DOHH2 (cell line): ENCODE results near the gene LRRC10B.

Source experiments
- H3F3A ChIP-seq: fragments of 200-600 bp; sonication (generic), shearing (Covaris generic); 2 replicates; pipeline ENCODE4 v1.6.0; 2016; ENCODE audit warnings: antibody characterized with exemption, mild to moderate bottlenecking; ENCODE audit not compliant: control insufficient read depth, insufficient read depth
- H3K27ac ChIP-seq: fragments of 200-600 bp; sonication (generic); 2 replicates; pipeline ENCODE4 v1.5.1; 2014; ENCODE audit warnings: low read depth, mild to moderate bottlenecking, low read length, moderate library complexity
- H3K27me3 ChIP-seq: fragments of 200-600 bp; sonication (generic); 2 replicates; pipeline ENCODE4 v1.6.1; 2014; ENCODE audit warnings: mild to moderate bottlenecking, low read length, mixed read lengths; ENCODE audit not compliant: control insufficient read depth
- H3K36me3 ChIP-seq: fragments of 200-600 bp; sonication (generic); 2 replicates; pipeline ENCODE4 v1.6.1; 2014; ENCODE audit warnings: mild to moderate bottlenecking, low read length, moderate library complexity, mixed read lengths; ENCODE audit not compliant: control insufficient read depth
- H3K4me1 ChIP-seq: fragments of 200-600 bp; sonication (generic); 2 replicates; pipeline ENCODE4 v1.6.1; 2014; ENCODE audit warnings: mild to moderate bottlenecking, low read length, mixed read lengths; ENCODE audit not compliant: control insufficient read depth
- H3K4me2 ChIP-seq: fragments of 200-600 bp; sonication (generic); 2 replicates; pipeline ENCODE4 v1.6.0; 2014; ENCODE audit warnings: mild to moderate bottlenecking, low read length, moderate library complexity
- H3K4me3 ChIP-seq: fragments of 200-600 bp; sonication (generic); 2 replicates; pipeline ENCODE4 v1.5.1; 2014; ENCODE audit warnings: mild to moderate bottlenecking, low read length, mixed read lengths
- H3K79me2 ChIP-seq: fragments of 200-600 bp; sonication (generic); 2 replicates; pipeline ENCODE4 v1.6.1; 2014; ENCODE audit warnings: mild to moderate bottlenecking, low read length, mixed read lengths; ENCODE audit not compliant: control insufficient read depth
- H3K9me2 ChIP-seq: fragments of 200-600 bp; sonication (generic); replicated peaks from 2 replicates; pipeline ENCODE4 v1.6.1; 2014; ENCODE audit warnings: mild to moderate bottlenecking, low read length, mixed read lengths; ENCODE audit not compliant: control insufficient read depth
- H3K9me3 ChIP-seq: fragments of 200-600 bp; sonication (generic); 2 replicates; pipeline ENCODE4 v1.6.1; 2014; ENCODE audit warnings: antibody characterized with exemption, low read length, mixed read lengths; ENCODE audit not compliant: control insufficient read depth, insufficient read depth
- H4K20me1 ChIP-seq: fragments of 200-600 bp; sonication (generic); 2 replicates; pipeline ENCODE4 v1.6.0; 2014; ENCODE audit warnings: low read depth, mild to moderate bottlenecking, antibody characterized with exemption, low read length, moderate library complexity; ENCODE audit not compliant: control insufficient read depth, insufficient read depth
- EZH2phosphoT487 ChIP-seq: fragments of 200-600 bp; sonication (generic); IDR thresholded peaks from 2 replicates; pipeline ENCODE4 v1.6.1; 2017; ENCODE audit warnings: borderline replicate concordance, mild to moderate bottlenecking, antibody characterized with exemption, low read length, moderate library complexity, mixed read lengths
- TF ChIP-seq, protein P1 (sequence below): fragments of 200-600 bp; sonication (generic); IDR thresholded peaks from one replicate; pipeline ENCODE4 v1.5.1; 2014; ENCODE audit warnings: antibody characterized with exemption, mild to moderate bottlenecking, low read depth, low read length; ENCODE audit not compliant: poor library complexity, severe bottlenecking

The LRRC10B gene

DNA sequence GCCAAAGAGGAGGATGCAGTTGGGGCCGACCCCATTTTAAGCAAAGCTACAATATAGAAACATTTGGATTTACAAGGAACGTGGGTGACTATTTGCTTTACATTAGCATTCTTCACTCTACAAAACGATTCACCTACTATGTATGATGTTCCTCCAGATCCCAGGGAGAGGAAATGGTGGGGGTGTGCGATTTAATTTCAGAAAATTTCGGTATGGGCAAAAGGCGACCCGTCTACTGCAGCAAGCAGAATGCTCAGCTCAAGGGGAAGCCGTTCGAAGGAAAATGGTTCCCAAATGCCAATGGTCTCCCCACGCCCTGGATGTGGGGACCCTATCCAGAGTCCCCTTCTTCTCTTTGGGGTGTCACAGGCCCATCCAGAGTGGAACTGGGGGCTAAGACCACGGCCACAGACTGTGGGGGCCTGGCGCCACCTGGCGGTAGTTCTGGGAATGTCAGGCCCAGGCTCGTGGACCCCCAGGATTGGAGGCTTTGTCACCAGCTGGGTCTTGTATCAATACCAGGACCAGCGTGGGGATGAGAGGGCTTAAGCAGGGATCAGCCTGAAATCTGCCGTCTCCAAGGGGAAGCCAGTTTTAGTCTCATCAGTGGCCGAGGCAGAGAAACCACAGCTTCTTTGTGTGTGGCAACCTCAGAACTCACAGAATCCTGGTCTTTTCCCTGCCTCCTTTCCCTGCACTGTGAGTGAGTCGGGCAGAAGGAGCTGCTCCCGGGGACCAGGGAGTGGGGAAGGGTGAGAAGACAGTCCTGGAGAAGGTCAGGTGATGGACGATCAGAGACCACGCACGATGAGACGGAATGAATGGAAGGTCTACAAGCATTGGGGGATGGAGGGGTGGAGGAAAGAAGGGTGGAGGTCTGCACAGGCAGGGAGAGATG is 8.4 kb downstream of the LRRC10B start:
- TF ChIP-seq, protein P1, sequence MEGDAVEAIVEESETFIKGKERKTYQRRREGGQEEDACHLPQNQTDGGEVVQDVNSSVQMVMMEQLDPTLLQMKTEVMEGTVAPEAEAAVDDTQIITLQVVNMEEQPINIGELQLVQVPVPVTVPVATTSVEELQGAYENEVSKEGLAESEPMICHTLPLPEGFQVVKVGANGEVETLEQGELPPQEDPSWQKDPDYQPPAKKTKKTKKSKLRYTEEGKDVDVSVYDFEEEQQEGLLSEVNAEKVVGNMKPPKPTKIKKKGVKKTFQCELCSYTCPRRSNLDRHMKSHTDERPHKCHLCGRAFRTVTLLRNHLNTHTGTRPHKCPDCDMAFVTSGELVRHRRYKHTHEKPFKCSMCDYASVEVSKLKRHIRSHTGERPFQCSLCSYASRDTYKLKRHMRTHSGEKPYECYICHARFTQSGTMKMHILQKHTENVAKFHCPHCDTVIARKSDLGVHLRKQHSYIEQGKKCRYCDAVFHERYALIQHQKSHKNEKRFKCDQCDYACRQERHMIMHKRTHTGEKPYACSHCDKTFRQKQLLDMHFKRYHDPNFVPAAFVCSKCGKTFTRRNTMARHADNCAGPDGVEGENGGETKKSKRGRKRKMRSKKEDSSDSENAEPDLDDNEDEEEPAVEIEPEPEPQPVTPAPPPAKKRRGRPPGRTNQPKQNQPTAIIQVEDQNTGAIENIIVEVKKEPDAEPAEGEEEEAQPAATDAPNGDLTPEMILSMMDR, result peak; percentile 98
- no peak for TF ChIP-seq EZH2phosphoT487
- Histone ChIP-seq H3K79me2 (no peaks in the 10 kb centered on the region), H3K9me2 (no peaks in the 10 kb centered on the region), H3K4me3 (no peak overlapping the region), H3F3A (no peaks in the 10 kb centered on the region), H4K20me1 (no peaks in the 10 kb centered on the region), H3K9me3 (no peaks in the 10 kb centered on the region), H3K4me2 (no peak overlapping the region), H3K36me3 (no peaks in the 10 kb centered on the region), H3K4me1 (no peaks in the 10 kb centered on the region), H3K27me3 (no peaks in the 10 kb centered on the region), H3K27ac (no peak overlapping the region)

- no peaks in the 10 kb centered on the region for H3K9me2 ChIP-seq
- TF ChIP-seq EZH2phosphoT487, result no peak
- TF ChIP-seq, protein P1, result no peak
- H3K4me2 ChIP-seq, result no peak overlapping the region
- no peaks in the 10 kb centered on the region for H3K27me3 ChIP-seq
- no peak overlapping the region for H3K27ac ChIP-seq
- H3K4me1 ChIP-seq, result no peaks in the 10 kb centered on the region
- no peaks in the 10 kb centered on the region for H3K36me3 ChIP-seq
- H3K4me3 ChIP-seq, result no peak overlapping the region
- no peaks in the 10 kb centered on the region for H3F3A ChIP-seq
- no peaks in the 10 kb centered on the region for H4K20me1 ChIP-seq
- no peaks in the 10 kb centered on the region for H3K79me2 ChIP-seq
- no peaks in the 10 kb centered on the region for H3K9me3 ChIP-seq
Observed at GRCh38 chr11:61518032-61518795, 9.7 kb downstream of the LRRC10B start.

GRCh38 chr11:61522881-61523280 is 14.3 kb downstream of the LRRC10B start:
- no peak for TF ChIP-seq EZH2phosphoT487
- TF ChIP-seq, protein P1, result no peak
- Histone ChIP-seq H3K4me3 (no peak overlapping the region), H3K9me2 (no peaks in the 10 kb centered on the region), H3K4me2 (no peak overlapping the region), H3K27ac (no peak overlapping the region), H3F3A (no peaks in the 10 kb centered on the region), H3K9me3 (no peaks in the 10 kb centered on the region), H3K79me2 (no peaks in the 10 kb centered on the region), H3K4me1 (no peaks in the 10 kb centered on the region), H3K36me3 (no peaks in the 10 kb centered on the region), H3K27me3 (no peaks in the 10 kb centered on the region), H4K20me1 (no peaks in the 10 kb centered on the region)
